Measurements from ENCODE around the gene CKM.

CKM gene

DNA sequence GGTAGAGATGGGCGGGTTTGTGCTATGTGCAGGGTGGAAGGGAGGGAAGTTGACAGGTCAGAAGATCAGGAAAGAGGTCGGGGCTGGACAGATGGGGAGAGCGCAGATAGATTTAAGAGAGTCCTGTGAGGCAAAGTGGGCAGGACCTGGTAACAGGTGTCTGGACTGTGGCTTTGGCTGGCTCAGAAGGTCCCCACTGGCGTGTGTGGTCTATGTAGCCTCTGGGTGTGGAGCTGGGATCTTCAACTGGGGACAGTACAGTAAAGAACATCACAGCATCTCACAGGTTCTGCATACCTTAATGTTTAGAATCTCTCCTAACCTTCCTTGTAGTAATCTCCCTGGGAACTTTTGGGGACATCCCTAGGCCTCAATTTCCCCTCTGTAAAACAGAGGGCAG is 17.7 kb downstream of the CKM start:
- Histone ChIP-seq H3K27me3 (ENCODE audit: insufficient read depth, low read length) (no peaks in the 10 kb centered on the region), H3K9me2 (ENCODE audit: low read depth, low read length) (no peaks in the 10 kb centered on the region), H3K9ac (ENCODE audit: low read length) (no peak overlapping the region), H3F3A (ENCODE audit: insufficient read depth, low read length) (no peaks in the 10 kb centered on the region), H3K4me2 (ENCODE audit: low read length) (no peak overlapping the region), H3K4me1 (ENCODE audit: insufficient read depth, low read length, severe bottlenecking) (no peaks in the 10 kb centered on the region), H3K36me3 (ENCODE audit: insufficient read depth, low read length) (peaks cover 4% of the 10 kb centered on the region; the same call in 1 of the 2 replicates), H3K4me3 (ENCODE audit: low read depth, low read length, poor library complexity, severe bottlenecking) (no peak overlapping the region), H3K79me2 (ENCODE audit: insufficient read depth, low read length) (no peaks in the 10 kb centered on the region), H3K27ac (ENCODE audit: low read depth, low read length, poor library complexity, severe bottlenecking) (no peak overlapping the region), H2AFZ (ENCODE audit: low read length) (no peak overlapping the region), H3K9me3 (ENCODE audit: low read length) (no peaks in the 10 kb centered on the region), H4K20me1 (ENCODE audit: insufficient read depth, low read length) (no peaks in the 10 kb centered on the region)
- no peak for TF ChIP-seq EZH2 (IDR thresholded peaks at IDR 0.05; ENCODE audit: borderline replicate concordance, low read length)
- TF ChIP-seq, protein P1, sequence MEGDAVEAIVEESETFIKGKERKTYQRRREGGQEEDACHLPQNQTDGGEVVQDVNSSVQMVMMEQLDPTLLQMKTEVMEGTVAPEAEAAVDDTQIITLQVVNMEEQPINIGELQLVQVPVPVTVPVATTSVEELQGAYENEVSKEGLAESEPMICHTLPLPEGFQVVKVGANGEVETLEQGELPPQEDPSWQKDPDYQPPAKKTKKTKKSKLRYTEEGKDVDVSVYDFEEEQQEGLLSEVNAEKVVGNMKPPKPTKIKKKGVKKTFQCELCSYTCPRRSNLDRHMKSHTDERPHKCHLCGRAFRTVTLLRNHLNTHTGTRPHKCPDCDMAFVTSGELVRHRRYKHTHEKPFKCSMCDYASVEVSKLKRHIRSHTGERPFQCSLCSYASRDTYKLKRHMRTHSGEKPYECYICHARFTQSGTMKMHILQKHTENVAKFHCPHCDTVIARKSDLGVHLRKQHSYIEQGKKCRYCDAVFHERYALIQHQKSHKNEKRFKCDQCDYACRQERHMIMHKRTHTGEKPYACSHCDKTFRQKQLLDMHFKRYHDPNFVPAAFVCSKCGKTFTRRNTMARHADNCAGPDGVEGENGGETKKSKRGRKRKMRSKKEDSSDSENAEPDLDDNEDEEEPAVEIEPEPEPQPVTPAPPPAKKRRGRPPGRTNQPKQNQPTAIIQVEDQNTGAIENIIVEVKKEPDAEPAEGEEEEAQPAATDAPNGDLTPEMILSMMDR (IDR thresholded peaks at IDR 0.05; ENCODE audit: low read length) = no peak

DNA sequence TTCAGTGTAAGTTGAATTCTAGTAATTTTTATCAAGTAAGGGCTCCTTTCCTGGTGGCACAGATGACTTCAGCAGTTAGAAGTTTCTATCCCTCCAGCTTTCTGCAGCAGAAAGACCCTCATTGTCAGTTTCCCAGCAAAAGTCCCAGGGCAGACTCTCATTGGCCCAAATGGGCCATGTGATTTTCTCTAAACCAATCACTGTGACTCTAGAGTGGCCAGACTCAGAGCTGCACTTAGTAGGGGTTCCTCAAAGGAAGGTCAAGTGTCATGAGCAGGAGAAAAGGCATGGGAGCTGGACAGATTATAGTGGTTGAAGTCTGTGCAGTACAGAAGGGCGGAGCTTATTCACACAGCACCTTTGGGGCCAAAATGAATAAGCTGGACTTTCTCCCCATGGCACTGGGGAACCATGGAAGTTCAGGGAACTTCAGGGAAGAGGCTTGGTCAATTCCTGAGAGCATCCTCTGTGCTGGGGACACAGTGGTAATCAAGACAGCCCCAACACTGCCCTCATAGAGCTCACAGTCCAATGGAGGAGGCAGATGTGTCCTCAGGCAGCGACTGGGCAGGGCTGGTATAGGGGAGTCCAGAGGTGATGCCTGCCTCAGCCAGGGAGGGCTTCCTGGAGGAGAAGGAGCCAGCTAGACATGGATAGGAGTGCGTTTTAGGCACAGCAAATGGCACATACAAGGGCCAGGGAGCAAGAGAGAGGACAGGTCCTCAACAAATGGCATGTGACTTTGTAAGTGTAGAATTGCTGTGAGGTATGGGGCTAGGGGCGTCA is 18.3 kb downstream of the CKM start:
- TF ChIP-seq EZH2 (IDR thresholded peaks at IDR 0.05; ENCODE audit: borderline replicate concordance, low read length) = no peak
- TF ChIP-seq, protein P1 (IDR thresholded peaks at IDR 0.05; ENCODE audit: low read length) = no peak
- no peak overlapping the region for H3K27ac ChIP-seq (ENCODE audit: low read depth, low read length, poor library complexity, severe bottlenecking)
- H3K4me3 ChIP-seq (ENCODE audit: low read depth, low read length, poor library complexity, severe bottlenecking) = no peak overlapping the region

DNA sequence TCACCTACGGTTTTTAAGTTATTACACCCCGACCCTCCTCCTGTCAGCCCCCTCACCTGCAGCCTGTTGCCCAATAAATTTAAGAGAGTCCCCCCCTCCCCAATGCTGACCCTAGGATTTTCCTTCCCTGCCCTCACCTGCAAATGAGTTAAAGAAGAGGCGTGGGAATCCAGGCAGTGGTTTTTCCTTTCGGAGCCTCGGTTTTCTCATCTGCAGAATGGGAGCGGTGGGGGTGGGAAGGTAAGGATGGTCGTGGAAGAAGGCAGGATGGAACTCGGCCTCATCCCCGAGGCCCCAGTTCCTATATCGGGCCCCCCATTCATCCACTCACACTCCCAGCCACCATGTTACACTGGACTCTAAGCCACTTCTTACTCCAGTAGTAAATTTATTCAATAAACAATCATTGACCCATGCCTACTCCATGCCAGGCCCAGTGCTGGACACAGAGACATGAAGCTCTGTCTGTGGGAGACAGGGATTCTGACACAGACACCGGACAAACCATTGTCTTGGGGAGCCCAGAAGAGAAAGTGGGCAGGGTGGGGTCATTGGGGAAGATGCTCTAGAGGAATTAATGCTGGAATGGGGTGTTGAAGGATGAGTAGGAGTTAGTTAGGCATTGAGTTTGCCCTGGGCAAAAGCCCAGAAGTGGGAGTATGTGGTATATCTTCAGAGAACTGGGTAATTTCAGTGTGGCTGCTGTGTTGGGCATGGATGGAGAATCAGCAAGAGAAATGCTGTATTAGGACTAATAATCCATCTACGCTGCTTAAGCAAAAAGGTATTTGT is 19.2 kb downstream of the CKM start:
- Histone ChIP-seq H3K4me3 (ENCODE audit: low read depth, low read length, poor library complexity, severe bottlenecking) (no peak overlapping the region), H3K4me2 (ENCODE audit: low read length) (no peak overlapping the region), H3K9ac (ENCODE audit: low read length) (no peak overlapping the region), H2AFZ (ENCODE audit: low read length) (no peak overlapping the region), H3K36me3 (ENCODE audit: insufficient read depth, low read length) (peaks cover 4% of the 10 kb centered on the region; the same call in 1 of the 2 replicates), H3K27ac (ENCODE audit: low read depth, low read length, poor library complexity, severe bottlenecking) (no peak overlapping the region), H3K27me3 (ENCODE audit: insufficient read depth, low read length) (no peaks in the 10 kb centered on the region), H3K9me3 (ENCODE audit: low read length) (no peaks in the 10 kb centered on the region), H3F3A (ENCODE audit: insufficient read depth, low read length) (no peaks in the 10 kb centered on the region), H3K9me2 (ENCODE audit: low read depth, low read length) (no peaks in the 10 kb centered on the region), H3K79me2 (ENCODE audit: insufficient read depth, low read length) (no peaks in the 10 kb centered on the region), H4K20me1 (ENCODE audit: insufficient read depth, low read length) (no peaks in the 10 kb centered on the region), H3K4me1 (ENCODE audit: insufficient read depth, low read length, severe bottlenecking) (no peaks in the 10 kb centered on the region)
- TF ChIP-seq, protein P1 (IDR thresholded peaks at IDR 0.05; ENCODE audit: low read length) = no peak
- no peak for TF ChIP-seq EZH2 (IDR thresholded peaks at IDR 0.05; ENCODE audit: borderline replicate concordance, low read length)

More for the DNA sequence above, 18.3 kb downstream of the CKM start:
- H2AFZ ChIP-seq (ENCODE audit: low read length) = no peak overlapping the region
- no peaks in the 10 kb centered on the region for H4K20me1 ChIP-seq (ENCODE audit: insufficient read depth, low read length)
- H3K36me3 ChIP-seq (ENCODE audit: insufficient read depth, low read length) = peaks cover 4% of the 10 kb centered on the region; the same call in 1 of the 2 replicates
- no peaks in the 10 kb centered on the region for H3K27me3 ChIP-seq (ENCODE audit: insufficient read depth, low read length)
- H3K4me1 ChIP-seq (ENCODE audit: insufficient read depth, low read length, severe bottlenecking) = no peaks in the 10 kb centered on the region
- no peak overlapping the region for H3K9ac ChIP-seq (ENCODE audit: low read length)
- no peak overlapping the region for H3K4me2 ChIP-seq (ENCODE audit: low read length)
- H3K9me2 ChIP-seq (ENCODE audit: low read depth, low read length) = no peaks in the 10 kb centered on the region
- no peaks in the 10 kb centered on the region for H3K79me2 ChIP-seq (ENCODE audit: insufficient read depth, low read length)
- no peaks in the 10 kb centered on the region for H3K9me3 ChIP-seq (ENCODE audit: low read length)
- no peaks in the 10 kb centered on the region for H3F3A ChIP-seq (ENCODE audit: insufficient read depth, low read length)
